Retinal pigment epithelial cell (primary cell): ENCODE results near the gene SEC14L5.

Experiments used
- DNase-seq: peaks from one replicate; pipeline ENCODE4 v3.0.0-alpha.2; 2010; ENCODE audit warnings: low read depth
- H3K4me3 ChIP-seq: 2 replicates; pipeline ENCODE4 v1.5.1; 2011; ENCODE audit warnings: mild to moderate bottlenecking, low read length, control low read depth, moderate library complexity
- TF ChIP-seq, protein P1 (sequence below): conservative IDR thresholded peaks from 2 replicates; pipeline ENCODE4 v1.5.1; 2011; ENCODE audit warnings: low read depth, low read length, control low read depth, inconsistent platforms

SEC14L5 gene

GRCh38 chr16:4987580-4988374, 29.6 kb downstream of the SEC14L5 start:
- TF ChIP-seq, protein P1, sequence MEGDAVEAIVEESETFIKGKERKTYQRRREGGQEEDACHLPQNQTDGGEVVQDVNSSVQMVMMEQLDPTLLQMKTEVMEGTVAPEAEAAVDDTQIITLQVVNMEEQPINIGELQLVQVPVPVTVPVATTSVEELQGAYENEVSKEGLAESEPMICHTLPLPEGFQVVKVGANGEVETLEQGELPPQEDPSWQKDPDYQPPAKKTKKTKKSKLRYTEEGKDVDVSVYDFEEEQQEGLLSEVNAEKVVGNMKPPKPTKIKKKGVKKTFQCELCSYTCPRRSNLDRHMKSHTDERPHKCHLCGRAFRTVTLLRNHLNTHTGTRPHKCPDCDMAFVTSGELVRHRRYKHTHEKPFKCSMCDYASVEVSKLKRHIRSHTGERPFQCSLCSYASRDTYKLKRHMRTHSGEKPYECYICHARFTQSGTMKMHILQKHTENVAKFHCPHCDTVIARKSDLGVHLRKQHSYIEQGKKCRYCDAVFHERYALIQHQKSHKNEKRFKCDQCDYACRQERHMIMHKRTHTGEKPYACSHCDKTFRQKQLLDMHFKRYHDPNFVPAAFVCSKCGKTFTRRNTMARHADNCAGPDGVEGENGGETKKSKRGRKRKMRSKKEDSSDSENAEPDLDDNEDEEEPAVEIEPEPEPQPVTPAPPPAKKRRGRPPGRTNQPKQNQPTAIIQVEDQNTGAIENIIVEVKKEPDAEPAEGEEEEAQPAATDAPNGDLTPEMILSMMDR: no peak
- H3K4me3 ChIP-seq: no peak overlapping the region
- DNase-seq: no peak

- no peak overlapping the region for H3K4me3 ChIP-seq
- DNase-seq: no peak
- TF ChIP-seq, protein P1: no peak
Observed at GRCh38 chr16:4988647-4989046, 30.5 kb downstream of the SEC14L5 start.

GRCh38 chr16:4989391-4990006, 31.4 kb downstream of the SEC14L5 start:
- DNase-seq: no peak
- H3K4me3 ChIP-seq: no peak overlapping the region
- TF ChIP-seq, protein P1: no peak

DNA sequence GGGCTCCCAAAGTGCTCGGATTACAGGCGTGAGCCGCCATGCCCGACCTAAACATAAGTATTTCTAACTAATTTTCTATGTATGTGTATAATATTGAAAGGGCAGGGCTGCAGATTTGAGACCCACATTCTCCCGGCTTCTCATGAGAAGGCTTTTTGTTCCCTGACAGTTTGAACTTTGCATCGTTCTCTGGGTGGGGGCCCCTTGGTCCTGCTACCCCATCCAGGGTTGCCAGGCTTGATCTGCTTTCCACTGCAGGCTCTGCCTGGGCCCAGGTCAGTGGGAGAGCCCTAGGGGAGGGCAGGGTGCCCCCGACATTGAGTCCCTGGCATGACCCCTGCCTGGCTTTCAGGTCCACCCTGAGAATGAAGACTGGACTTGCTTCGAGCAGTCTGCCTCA, 32.3 kb downstream of the SEC14L5 start:
- H3K4me3 ChIP-seq: no peak overlapping the region
- DNase-seq: no peak
- TF ChIP-seq, protein P1: no peak

DNA sequence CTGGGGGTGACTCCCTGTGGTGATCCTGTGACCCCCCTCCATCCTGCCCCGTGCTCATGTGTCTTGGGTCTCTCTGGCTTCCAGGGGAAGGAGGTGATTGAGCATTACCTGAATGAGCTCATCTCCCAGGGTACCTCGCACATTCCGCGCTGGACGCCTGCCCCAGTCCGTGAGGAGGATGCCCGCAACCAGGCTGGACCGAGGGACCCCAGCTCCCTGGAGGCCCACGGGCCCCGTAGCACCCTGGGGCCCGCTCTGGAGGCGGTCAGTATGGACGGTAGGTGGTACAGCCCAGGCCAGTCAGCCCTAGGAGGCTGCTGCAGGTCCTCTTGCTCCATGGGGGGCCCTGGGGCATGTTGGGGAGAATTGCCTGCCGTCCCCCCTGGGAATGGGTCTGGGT, 33.6 kb downstream of the SEC14L5 start:
- DNase-seq: no peak
- TF ChIP-seq, protein P1: no peak
- H3K4me3 ChIP-seq: no peak overlapping the region

GRCh38 chr16:4994719-4995434, 36.7 kb downstream of the SEC14L5 start:
- H3K4me3 ChIP-seq: no peak overlapping the region
- TF ChIP-seq, protein P1: no peak
- no peak for DNase-seq

- no peak for DNase-seq
- H3K4me3 ChIP-seq: no peak overlapping the region
Observed at GRCh38 chr16:5000573-5001001, 42.5 kb downstream of the SEC14L5 start.

More at GRCh38 chr16:5000573-5001001, 42.5 kb downstream of the SEC14L5 start:
- TF ChIP-seq, protein P1: no peak
